IPS-NIHi7 (cell line): ENCODE results near the gene CACNA1C.
"Not testable (repeated sequence)": the region's sequence is repeated elsewhere in the genome, so short reads cannot be mapped to it uniquely, and the experiment has no call there.

Experiments used
- DNase-seq: peaks from one replicate; pipeline ENCODE4 v3.0.0; 2012; ENCODE audit warnings: mixed read lengths; ENCODE audit errors: extremely low spot score

Gene CACNA1C

GRCh38 chr12:2074792-2075191 is 22.0 kb downstream of the CACNA1C start:
- no peak for DNase-seq

- DNase-seq = no peak
These were observed 22.9 kb downstream of the CACNA1C start for GRCh38 chr12:2075508-2076195.

- DNase-seq = no peak
These were observed 23.4 kb downstream of the CACNA1C start for GRCh38 chr12:2076196-2076570.

GRCh38 chr12:2076728-2077127 is 23.9 kb downstream of the CACNA1C start:
- no peak for DNase-seq

GRCh38 chr12:2080604-2081003 is 27.8 kb downstream of the CACNA1C start:
- no peak for DNase-seq

- DNase-seq = no peak
These were observed 29.5 kb downstream of the CACNA1C start for GRCh38 chr12:2082321-2082720.

GRCh38 chr12:2083008-2083407 is 30.2 kb downstream of the CACNA1C start:
- DNase-seq = no peak

- no peak for DNase-seq
These were observed 30.8 kb downstream of the CACNA1C start for GRCh38 chr12:2083561-2083960.

GRCh38 chr12:2084553-2085296 is 31.9 kb downstream of the CACNA1C start:
- DNase-seq = no peak

- no peak for DNase-seq
These were observed 39.6 kb downstream of the CACNA1C start for GRCh38 chr12:2092354-2092753.

- DNase-seq = no peak
These were observed 40.1 kb downstream of the CACNA1C start for GRCh38 chr12:2092890-2093289.

GRCh38 chr12:2094597-2094996 is 41.8 kb downstream of the CACNA1C start:
- no peak for DNase-seq

GRCh38 chr12:2095878-2096277 is 43.1 kb downstream of the CACNA1C start:
- DNase-seq = no peak

- no peak for DNase-seq
These were observed 44.8 kb downstream of the CACNA1C start for GRCh38 chr12:2097617-2098016.

- DNase-seq = no peak
These were observed 46.1 kb downstream of the CACNA1C start for GRCh38 chr12:2098852-2099251.

- no peak for DNase-seq
These were observed 46.8 kb downstream of the CACNA1C start for GRCh38 chr12:2099595-2099994.

- DNase-seq = no peak
These were observed 48.6 kb downstream of the CACNA1C start for GRCh38 chr12:2101359-2101758.

- DNase-seq = no peak
These were observed 49.0 kb downstream of the CACNA1C start for GRCh38 chr12:2101771-2102170.

GRCh38 chr12:2102736-2103135 is 49.9 kb downstream of the CACNA1C start:
- DNase-seq = not testable (repeated sequence)

GRCh38 chr12:2105387-2105786 is 52.6 kb downstream of the CACNA1C start:
- DNase-seq = not testable (repeated sequence)

- DNase-seq = no peak
These were observed 55.4 kb downstream of the CACNA1C start for GRCh38 chr12:2108166-2108565.

GRCh38 chr12:2108975-2109671 is 56.3 kb downstream of the CACNA1C start:
- no peak for DNase-seq

GRCh38 chr12:2110127-2110526 is 57.3 kb downstream of the CACNA1C start:
- DNase-seq = no peak
